Testis (tissue), 2 donors: ENCODE data around the gene AFAP1L2.

Experiments
- POLR2A ChIP-seq: fragments of 450-650 bp; IDR thresholded peaks from one replicate; pipeline ENCODE4 v1.6.1; 2017; ENCODE audit warnings: antibody characterized with exemption, mild to moderate bottlenecking, moderate library complexity
- TF ChIP-seq, protein P1 (sequence below), 3 experiments: fragments of 450-650 bp in 2 of 3; fragments of 200-600 bp in 1 of 3; sonication (generic) in 1 of 3; IDR thresholded peaks; one replicate each; pipeline ENCODE4 v1.5.1; 2016 to 2019; ENCODE audit warnings: antibody characterized with exemption in 3 of 3, mild to moderate bottlenecking in 2 of 3, moderate library complexity in 1 of 3

DNA sequence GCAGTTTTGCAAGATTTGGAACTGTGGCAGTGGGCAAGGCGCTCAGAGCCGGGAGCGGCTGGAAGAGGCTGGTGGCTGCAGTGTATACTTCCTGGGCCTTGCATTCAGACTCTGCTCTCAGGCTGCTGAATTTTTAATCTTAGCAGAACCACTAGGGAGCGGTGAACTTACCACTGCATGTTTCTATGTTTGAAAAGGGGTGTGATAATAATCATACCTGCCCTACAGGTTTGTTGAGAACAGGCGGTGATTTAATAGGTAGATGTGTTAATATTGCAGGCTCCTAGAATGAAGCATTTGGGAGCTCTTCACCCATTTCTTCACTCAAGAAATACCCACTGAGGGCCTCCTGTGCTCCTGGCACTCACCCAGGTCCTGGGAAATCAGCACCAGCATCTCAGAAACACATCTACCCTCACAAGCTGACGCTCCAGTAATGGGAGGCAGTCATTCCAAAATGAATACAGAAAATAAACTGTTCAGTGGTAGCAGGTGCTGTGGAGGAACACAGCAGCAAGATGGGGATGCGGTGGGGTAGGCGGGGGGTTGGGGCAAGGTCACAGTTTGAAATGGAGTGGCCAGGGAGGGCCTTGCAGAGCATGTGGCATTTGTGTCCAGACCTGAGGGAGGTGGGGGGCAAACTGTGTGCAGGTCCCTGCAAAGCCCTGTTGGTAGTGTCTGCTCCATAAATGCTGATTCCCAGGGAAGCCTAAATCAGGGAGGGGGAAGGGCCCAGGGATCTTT lies 124.2 kb downstream of the AFAP1L2 start:
- TF ChIP-seq, protein P1, sequence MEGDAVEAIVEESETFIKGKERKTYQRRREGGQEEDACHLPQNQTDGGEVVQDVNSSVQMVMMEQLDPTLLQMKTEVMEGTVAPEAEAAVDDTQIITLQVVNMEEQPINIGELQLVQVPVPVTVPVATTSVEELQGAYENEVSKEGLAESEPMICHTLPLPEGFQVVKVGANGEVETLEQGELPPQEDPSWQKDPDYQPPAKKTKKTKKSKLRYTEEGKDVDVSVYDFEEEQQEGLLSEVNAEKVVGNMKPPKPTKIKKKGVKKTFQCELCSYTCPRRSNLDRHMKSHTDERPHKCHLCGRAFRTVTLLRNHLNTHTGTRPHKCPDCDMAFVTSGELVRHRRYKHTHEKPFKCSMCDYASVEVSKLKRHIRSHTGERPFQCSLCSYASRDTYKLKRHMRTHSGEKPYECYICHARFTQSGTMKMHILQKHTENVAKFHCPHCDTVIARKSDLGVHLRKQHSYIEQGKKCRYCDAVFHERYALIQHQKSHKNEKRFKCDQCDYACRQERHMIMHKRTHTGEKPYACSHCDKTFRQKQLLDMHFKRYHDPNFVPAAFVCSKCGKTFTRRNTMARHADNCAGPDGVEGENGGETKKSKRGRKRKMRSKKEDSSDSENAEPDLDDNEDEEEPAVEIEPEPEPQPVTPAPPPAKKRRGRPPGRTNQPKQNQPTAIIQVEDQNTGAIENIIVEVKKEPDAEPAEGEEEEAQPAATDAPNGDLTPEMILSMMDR (IDR thresholded peaks at IDR 0.05): no peak
- no peak for TF ChIP-seq POLR2A
